Large intestine (tissue), 3 donors: Measurements from ENCODE around the gene INO80. TPM values are rescaled to one million over a fixed set of nuclear protein-coding genes. Genes with fewer than 3 reads are reported as not detected.

Source experiments
- DNase-seq, 2 donors: peaks; one replicate each; pipeline versions ENCODE4 v3.0.0 to v3.0.0-alpha.2; 2013
- H3K27ac ChIP-seq: one replicate; pipeline ENCODE4 v1.5.1; 2013; ENCODE audit warnings: low read length
- H3K27me3 ChIP-seq: 2 replicates; pipeline ENCODE4 v1.6.1; 2013; ENCODE audit warnings: low read length; ENCODE audit not compliant: control insufficient read depth, insufficient read depth
- H3K36me3 ChIP-seq: 2 replicates; pipeline ENCODE4 v1.6.1; 2013; ENCODE audit warnings: low read length; ENCODE audit not compliant: control insufficient read depth, insufficient read depth
- H3K4me1 ChIP-seq: one replicate; pipeline ENCODE4 v1.6.1; 2013; ENCODE audit warnings: low read length; ENCODE audit not compliant: control insufficient read depth, insufficient read depth
- H3K4me3 ChIP-seq: one replicate; pipeline ENCODE4 v1.5.1; 2013; ENCODE audit warnings: low read length
- H3K9me3 ChIP-seq: one replicate; pipeline ENCODE4 v1.6.1; 2013; ENCODE audit warnings: mild to moderate bottlenecking, low read depth, low read length, moderate library complexity; ENCODE audit not compliant: control insufficient read depth
- WGBS: methylation state at CpG from one replicate; pipeline ENCODE4 v1.1.5; 2013; ENCODE audit warnings: low lambda C conversion rate; ENCODE audit not compliant: insufficient coverage; 5-methylcytosine and 5-hydroxymethylcytosine counted together
- polyA plus RNA-seq: library from polyadenylated mRNA; unstranded; fragments of 120-200 nt; gene quantifications from one replicate; pipeline ENCODE4 v1.2.1, GENCODE V29; 2013

The INO80 gene
- polyA plus RNA-seq, 1 donor, result 18.2 TPM

DNA sequence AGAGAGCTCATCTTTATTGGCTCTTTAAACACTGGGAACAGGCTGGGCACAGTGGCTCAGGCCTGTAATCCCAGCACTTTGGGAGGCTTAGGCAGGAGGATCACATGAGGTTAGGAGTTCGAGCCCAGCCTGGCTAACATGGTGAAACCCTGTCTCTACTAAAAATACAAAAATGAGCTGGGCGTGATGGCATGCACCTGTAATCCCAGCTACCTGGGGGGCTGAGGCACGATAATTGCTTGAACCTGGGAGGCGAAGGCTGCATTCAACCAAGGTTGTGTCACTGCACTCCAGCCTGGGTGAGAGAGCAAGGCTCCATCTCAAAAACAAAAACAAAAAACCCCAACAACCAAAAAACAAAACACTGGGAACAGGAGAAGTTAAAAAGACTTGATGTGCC lies 90.7 kb downstream of the INO80 start:
- DNase-seq, result no peak
- no CpG with 5 or more reads among the region's 4 CpGs for WGBS

GRCh38 chr15:41024885-41025284 lies 91.2 kb downstream of the INO80 start:
- WGBS, result no CpG with 5 or more reads among the region's 2 CpGs
- peaks cover 45% of the 10 kb centered on the region for H3K36me3 ChIP-seq
- H3K4me3 ChIP-seq, result no peak overlapping the region
- H3K9me3 ChIP-seq, result no peaks in the 10 kb centered on the region
- DNase-seq, result no peak
- H3K27me3 ChIP-seq, result no peaks in the 10 kb centered on the region
- H3K27ac ChIP-seq, result no peak overlapping the region
- peaks cover 13% of the 10 kb centered on the region for H3K4me1 ChIP-seq

More for the DNA sequence above, 90.7 kb downstream of the INO80 start:
- Histone ChIP-seq H3K36me3 (peaks cover 45% of the 10 kb centered on the region), H3K4me3 (no peak overlapping the region), H3K9me3 (no peaks in the 10 kb centered on the region), H3K27me3 (no peaks in the 10 kb centered on the region), H3K4me1 (peaks cover 13% of the 10 kb centered on the region), H3K27ac (no peak overlapping the region)

- H3K27ac ChIP-seq, result no peak overlapping the region
- no peaks in the 10 kb centered on the region for H3K9me3 ChIP-seq
- peaks cover 13% of the 10 kb centered on the region for H3K4me1 ChIP-seq
- H3K27me3 ChIP-seq, result no peaks in the 10 kb centered on the region
- DNase-seq, result peak in 1 of 2 donors; percentile 30
- peaks cover 43% of the 10 kb centered on the region for H3K36me3 ChIP-seq
- no peak overlapping the region for H3K4me3 ChIP-seq
- WGBS, result no CpG with 5 or more reads among the region's 4 CpGs
These were observed 91.9 kb downstream of the INO80 start for GRCh38 chr15:41024131-41024530.

- DNase-seq, result peak; percentile 23 to 33
These were observed 93.5 kb downstream of the INO80 start for GRCh38 chr15:41022487-41023090.

GRCh38 chr15:41020829-41021228 lies 95.3 kb downstream of the INO80 start:
- no CpG with 5 or more reads among the region's 6 CpGs for WGBS
- H3K4me1 ChIP-seq, result peaks cover 17% of the 10 kb centered on the region
- H3K36me3 ChIP-seq, result peaks cover 34% of the 10 kb centered on the region
- H3K27ac ChIP-seq, result peak overlapping the region; percentile 18
- H3K4me3 ChIP-seq, result no peak overlapping the region
- H3K27me3 ChIP-seq, result no peaks in the 10 kb centered on the region
- H3K9me3 ChIP-seq, result no peaks in the 10 kb centered on the region
- peak; percentile 29 to 48 for DNase-seq

More at GRCh38 chr15:41022487-41023090, 93.5 kb downstream of the INO80 start:
- H3K27me3 ChIP-seq, result no peaks in the 10 kb centered on the region
- peaks cover 13% of the 10 kb centered on the region for H3K4me1 ChIP-seq
- peaks cover 44% of the 10 kb centered on the region for H3K36me3 ChIP-seq
- H3K9me3 ChIP-seq, result no peaks in the 10 kb centered on the region
- WGBS, result no CpG with 5 or more reads among the region's 5 CpGs
- no peak overlapping the region for H3K4me3 ChIP-seq
- H3K27ac ChIP-seq, result no peak overlapping the region

GRCh38 chr15:41020311-41020710 lies 95.8 kb downstream of the INO80 start:
- Histone ChIP-seq H3K36me3 (peaks cover 31% of the 10 kb centered on the region), H3K4me1 (peaks cover 17% of the 10 kb centered on the region), H3K4me3 (no peak overlapping the region), H3K27ac (no peak overlapping the region), H3K9me3 (no peaks in the 10 kb centered on the region), H3K27me3 (no peaks in the 10 kb centered on the region)
- WGBS, result 57% methylated on average over 1 of the region's 4 CpGs
- no peak for DNase-seq

- Histone ChIP-seq H3K36me3 (peaks cover 29% of the 10 kb centered on the region), H3K27ac (no peak overlapping the region), H3K27me3 (no peaks in the 10 kb centered on the region), H3K4me3 (no peak overlapping the region), H3K9me3 (no peaks in the 10 kb centered on the region), H3K4me1 (peaks cover 17% of the 10 kb centered on the region)
- 42% methylated on average over 2 of the region's 5 CpGs for WGBS
- no peak for DNase-seq
These were observed 96.9 kb downstream of the INO80 start for GRCh38 chr15:41019174-41019573.

- DNase-seq, result peak; percentile 35 to 58
- H3K9me3 ChIP-seq, result no peaks in the 10 kb centered on the region
- H3K4me1 ChIP-seq, result peaks cover 17% of the 10 kb centered on the region
- WGBS, result no CpG with 5 or more reads among the region's 1 CpG
- no peaks in the 10 kb centered on the region for H3K27me3 ChIP-seq
- H3K4me3 ChIP-seq, result no peak overlapping the region
- H3K36me3 ChIP-seq, result peaks cover 31% of the 10 kb centered on the region
- no peak overlapping the region for H3K27ac ChIP-seq
These were observed 97.5 kb downstream of the INO80 start for GRCh38 chr15:41018534-41018933.

GRCh38 chr15:41017066-41017735 lies 98.9 kb downstream of the INO80 start:
- no peak overlapping the region for H3K4me3 ChIP-seq
- no peak overlapping the region for H3K27ac ChIP-seq
- no peaks in the 10 kb centered on the region for H3K9me3 ChIP-seq
- 83% methylated on average over 1 of the region's 2 CpGs for WGBS
- no peak for DNase-seq
- peaks cover 31% of the 10 kb centered on the region for H3K36me3 ChIP-seq
- H3K27me3 ChIP-seq, result no peaks in the 10 kb centered on the region
- peaks cover 17% of the 10 kb centered on the region for H3K4me1 ChIP-seq

GRCh38 chr15:41013691-41014414 lies 102.2 kb downstream of the INO80 start:
- H3K27me3 ChIP-seq, result no peaks in the 10 kb centered on the region
- no peak overlapping the region for H3K4me3 ChIP-seq
- no peak overlapping the region for H3K27ac ChIP-seq
- 100% methylated on average over 3 of the region's 3 CpGs for WGBS
- H3K36me3 ChIP-seq, result peaks cover 22% of the 10 kb centered on the region
- no peak for DNase-seq
- H3K9me3 ChIP-seq, result no peaks in the 10 kb centered on the region
- peaks cover 25% of the 10 kb centered on the region for H3K4me1 ChIP-seq
